H1 (cell line): Measurements from ENCODE around the gene PDK1. TPM values are rescaled to one million over a fixed set of nuclear protein-coding genes. Genes with fewer than 3 reads are reported as not detected.

Source experiments
- CHD1 ChIP-seq: IDR thresholded peaks from 2 replicates; pipeline ENCODE4 v1.6.1; 2012; ENCODE audit warnings: low read depth, low read length, improper control_type of control experiment
- JUND ChIP-seq: IDR thresholded peaks from 2 replicates; pipeline ENCODE4 v1.6.1; 2011; ENCODE audit warnings: mild to moderate bottlenecking, improper control_type of control experiment, low read length
- KDM4A ChIP-seq: IDR thresholded peaks from one replicate; pipeline ENCODE4 v1.7.1; 2012; ENCODE audit warnings: low read depth, mild to moderate bottlenecking, moderate library complexity, low read length, inconsistent platforms; ENCODE audit not compliant: severe bottlenecking
- POU5F1 ChIP-seq: IDR thresholded peaks from 2 replicates; pipeline ENCODE4 v1.6.1; 2011; ENCODE audit warnings: low read depth, mild to moderate bottlenecking, low read length, moderate library complexity
- SAP30 ChIP-seq: fragments of 300-600 bp; sonication (generic); IDR thresholded peaks from 2 replicates; pipeline ENCODE4 v1.7.1; 2012; ENCODE audit warnings: low read length, moderate library complexity, mild to moderate bottlenecking, inconsistent platforms; ENCODE audit not compliant: insufficient read depth, insufficient replicate concordance
- SIRT6 ChIP-seq: IDR thresholded peaks from one replicate; pipeline ENCODE4 v1.7.1; 2012; ENCODE audit warnings: low read length, inconsistent platforms
- polyA plus RNA-seq, 7 experiments: library from polyadenylated mRNA; depleted of rRNA in 3 of 7; stranded (reverse) in 5 of 7; unstranded in 2 of 7; fragments of >200 nt in 5 of 7; fragments of 200-250 nt in 2 of 7; gene quantifications; 1 replicate in 5 of 7; 2 replicates in 1 of 7; 4 replicates in 1 of 7; pipeline versions ENCODE4 v1.2.1 to v1.2.3, GENCODE V29; 2011 to 2013; ENCODE audit warnings: missing spikeins in 2 of 7, mixed read lengths in 2 of 7
- total RNA-seq: library from RNA; stranded (reverse); fragmentation: NEBNext Ultra II Directional; extraction: Animal tissue kit (Norgen Biotek cat#: 25700); gene quantifications from 2 replicates; pipeline ENCODE4 v1.2.1, GENCODE V29; 2021
- TF ChIP-seq, protein P1 (sequence below): fragments of 300-600 bp; sonication (generic); IDR thresholded peaks from 2 replicates; pipeline ENCODE4 v1.7.1; 2012; ENCODE audit warnings: low read length, moderate library complexity, mild to moderate bottlenecking, inconsistent platforms; ENCODE audit not compliant: insufficient replicate concordance
- TF ChIP-seq, protein P2 (sequence below): IDR thresholded peaks from 2 replicates; pipeline ENCODE4 v1.6.1; 2012; ENCODE audit warnings: low read length, inconsistent platforms

PDK1 gene
- total and polyA plus RNA-seq, 2 of the 8 experiments (the other 6 are each of a cell fraction or from before 2014, with no cell fraction given) = 18.2 to 21.9 TPM

DNA sequence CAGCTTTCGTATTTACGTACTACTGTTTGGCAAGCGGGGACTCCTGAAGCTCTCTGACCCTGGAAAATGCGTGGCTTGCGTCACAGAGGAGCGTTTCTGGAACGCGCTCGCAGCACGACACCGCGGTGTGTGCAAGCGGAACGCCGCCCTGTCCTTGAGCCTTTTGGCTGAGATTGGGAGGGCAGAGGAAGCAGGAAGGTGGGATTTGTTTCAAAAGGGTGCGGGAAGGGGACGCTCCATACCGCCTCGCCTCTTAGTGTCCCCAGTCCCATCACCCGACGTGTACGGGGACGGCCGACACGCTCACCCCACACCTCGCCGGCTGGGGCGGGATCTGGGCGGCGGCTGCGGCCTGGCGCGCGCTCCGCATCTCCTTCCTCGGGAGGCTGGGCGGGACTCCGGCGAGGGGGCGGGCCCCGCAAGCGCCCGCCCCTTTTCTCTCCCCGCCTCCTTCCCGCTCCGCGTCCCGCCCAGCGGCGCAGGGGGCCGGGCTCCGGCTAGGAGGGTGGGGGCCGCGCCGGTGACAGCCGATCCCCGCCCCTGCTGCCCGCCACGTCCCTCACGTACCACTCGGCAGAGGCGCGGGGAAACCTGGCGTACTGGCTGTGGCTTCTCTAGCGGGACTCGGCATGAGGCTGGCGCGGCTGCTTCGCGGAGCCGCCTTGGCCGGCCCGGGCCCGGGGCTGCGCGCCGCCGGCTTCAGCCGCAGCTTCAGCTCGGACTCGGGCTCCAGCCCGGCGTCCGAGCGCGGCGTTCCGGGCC, at the start of gene PDK1 (continued):
- TF ChIP-seq, protein P1, sequence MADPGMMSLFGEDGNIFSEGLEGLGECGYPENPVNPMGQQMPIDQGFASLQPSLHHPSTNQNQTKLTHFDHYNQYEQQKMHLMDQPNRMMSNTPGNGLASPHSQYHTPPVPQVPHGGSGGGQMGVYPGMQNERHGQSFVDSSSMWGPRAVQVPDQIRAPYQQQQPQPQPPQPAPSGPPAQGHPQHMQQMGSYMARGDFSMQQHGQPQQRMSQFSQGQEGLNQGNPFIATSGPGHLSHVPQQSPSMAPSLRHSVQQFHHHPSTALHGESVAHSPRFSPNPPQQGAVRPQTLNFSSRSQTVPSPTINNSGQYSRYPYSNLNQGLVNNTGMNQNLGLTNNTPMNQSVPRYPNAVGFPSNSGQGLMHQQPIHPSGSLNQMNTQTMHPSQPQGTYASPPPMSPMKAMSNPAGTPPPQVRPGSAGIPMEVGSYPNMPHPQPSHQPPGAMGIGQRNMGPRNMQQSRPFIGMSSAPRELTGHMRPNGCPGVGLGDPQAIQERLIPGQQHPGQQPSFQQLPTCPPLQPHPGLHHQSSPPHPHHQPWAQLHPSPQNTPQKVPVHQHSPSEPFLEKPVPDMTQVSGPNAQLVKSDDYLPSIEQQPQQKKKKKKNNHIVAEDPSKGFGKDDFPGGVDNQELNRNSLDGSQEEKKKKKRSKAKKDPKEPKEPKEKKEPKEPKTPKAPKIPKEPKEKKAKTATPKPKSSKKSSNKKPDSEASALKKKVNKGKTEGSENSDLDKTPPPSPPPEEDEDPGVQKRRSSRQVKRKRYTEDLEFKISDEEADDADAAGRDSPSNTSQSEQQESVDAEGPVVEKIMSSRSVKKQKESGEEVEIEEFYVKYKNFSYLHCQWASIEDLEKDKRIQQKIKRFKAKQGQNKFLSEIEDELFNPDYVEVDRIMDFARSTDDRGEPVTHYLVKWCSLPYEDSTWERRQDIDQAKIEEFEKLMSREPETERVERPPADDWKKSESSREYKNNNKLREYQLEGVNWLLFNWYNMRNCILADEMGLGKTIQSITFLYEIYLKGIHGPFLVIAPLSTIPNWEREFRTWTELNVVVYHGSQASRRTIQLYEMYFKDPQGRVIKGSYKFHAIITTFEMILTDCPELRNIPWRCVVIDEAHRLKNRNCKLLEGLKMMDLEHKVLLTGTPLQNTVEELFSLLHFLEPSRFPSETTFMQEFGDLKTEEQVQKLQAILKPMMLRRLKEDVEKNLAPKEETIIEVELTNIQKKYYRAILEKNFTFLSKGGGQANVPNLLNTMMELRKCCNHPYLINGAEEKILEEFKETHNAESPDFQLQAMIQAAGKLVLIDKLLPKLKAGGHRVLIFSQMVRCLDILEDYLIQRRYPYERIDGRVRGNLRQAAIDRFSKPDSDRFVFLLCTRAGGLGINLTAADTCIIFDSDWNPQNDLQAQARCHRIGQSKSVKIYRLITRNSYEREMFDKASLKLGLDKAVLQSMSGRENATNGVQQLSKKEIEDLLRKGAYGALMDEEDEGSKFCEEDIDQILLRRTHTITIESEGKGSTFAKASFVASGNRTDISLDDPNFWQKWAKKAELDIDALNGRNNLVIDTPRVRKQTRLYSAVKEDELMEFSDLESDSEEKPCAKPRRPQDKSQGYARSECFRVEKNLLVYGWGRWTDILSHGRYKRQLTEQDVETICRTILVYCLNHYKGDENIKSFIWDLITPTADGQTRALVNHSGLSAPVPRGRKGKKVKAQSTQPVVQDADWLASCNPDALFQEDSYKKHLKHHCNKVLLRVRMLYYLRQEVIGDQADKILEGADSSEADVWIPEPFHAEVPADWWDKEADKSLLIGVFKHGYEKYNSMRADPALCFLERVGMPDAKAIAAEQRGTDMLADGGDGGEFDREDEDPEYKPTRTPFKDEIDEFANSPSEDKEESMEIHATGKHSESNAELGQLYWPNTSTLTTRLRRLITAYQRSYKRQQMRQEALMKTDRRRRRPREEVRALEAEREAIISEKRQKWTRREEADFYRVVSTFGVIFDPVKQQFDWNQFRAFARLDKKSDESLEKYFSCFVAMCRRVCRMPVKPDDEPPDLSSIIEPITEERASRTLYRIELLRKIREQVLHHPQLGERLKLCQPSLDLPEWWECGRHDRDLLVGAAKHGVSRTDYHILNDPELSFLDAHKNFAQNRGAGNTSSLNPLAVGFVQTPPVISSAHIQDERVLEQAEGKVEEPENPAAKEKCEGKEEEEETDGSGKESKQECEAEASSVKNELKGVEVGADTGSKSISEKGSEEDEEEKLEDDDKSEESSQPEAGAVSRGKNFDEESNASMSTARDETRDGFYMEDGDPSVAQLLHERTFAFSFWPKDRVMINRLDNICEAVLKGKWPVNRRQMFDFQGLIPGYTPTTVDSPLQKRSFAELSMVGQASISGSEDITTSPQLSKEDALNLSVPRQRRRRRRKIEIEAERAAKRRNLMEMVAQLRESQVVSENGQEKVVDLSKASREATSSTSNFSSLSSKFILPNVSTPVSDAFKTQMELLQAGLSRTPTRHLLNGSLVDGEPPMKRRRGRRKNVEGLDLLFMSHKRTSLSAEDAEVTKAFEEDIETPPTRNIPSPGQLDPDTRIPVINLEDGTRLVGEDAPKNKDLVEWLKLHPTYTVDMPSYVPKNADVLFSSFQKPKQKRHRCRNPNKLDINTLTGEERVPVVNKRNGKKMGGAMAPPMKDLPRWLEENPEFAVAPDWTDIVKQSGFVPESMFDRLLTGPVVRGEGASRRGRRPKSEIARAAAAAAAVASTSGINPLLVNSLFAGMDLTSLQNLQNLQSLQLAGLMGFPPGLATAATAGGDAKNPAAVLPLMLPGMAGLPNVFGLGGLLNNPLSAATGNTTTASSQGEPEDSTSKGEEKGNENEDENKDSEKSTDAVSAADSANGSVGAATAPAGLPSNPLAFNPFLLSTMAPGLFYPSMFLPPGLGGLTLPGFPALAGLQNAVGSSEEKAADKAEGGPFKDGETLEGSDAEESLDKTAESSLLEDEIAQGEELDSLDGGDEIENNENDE = no peak
- TF ChIP-seq SAP30 (no peak), KDM4A (peak; percentile 71), JUND (no peak), POU5F1 (no peak), SIRT6 (no peak), CHD1 (no peak)
- TF ChIP-seq, protein P2, sequence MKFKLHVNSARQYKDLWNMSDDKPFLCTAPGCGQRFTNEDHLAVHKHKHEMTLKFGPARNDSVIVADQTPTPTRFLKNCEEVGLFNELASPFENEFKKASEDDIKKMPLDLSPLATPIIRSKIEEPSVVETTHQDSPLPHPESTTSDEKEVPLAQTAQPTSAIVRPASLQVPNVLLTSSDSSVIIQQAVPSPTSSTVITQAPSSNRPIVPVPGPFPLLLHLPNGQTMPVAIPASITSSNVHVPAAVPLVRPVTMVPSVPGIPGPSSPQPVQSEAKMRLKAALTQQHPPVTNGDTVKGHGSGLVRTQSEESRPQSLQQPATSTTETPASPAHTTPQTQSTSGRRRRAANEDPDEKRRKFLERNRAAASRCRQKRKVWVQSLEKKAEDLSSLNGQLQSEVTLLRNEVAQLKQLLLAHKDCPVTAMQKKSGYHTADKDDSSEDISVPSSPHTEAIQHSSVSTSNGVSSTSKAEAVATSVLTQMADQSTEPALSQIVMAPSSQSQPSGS = no peak
